SKM-1 treated with dmso at 0.1 percent for 144 hours (cell line): ENCODE measurements around the gene SLC45A3.

Source experiments
- DNase-seq: peaks from one replicate; lab custom pipeline; 2025; ENCODE audit not compliant: unreplicated experiment; lab: John Stamatoyannopoulos, UW

The SLC45A3 gene

GRCh38 chr1:205700865-205701401 lies 20.6 kb upstream of the SLC45A3 start:
- DNase-seq, result no peak

GRCh38 chr1:205699416-205699815 lies 19.1 kb upstream of the SLC45A3 start:
- no peak for DNase-seq

GRCh38 chr1:205698921-205699320 lies 18.6 kb upstream of the SLC45A3 start:
- no peak for DNase-seq

- no peak for DNase-seq
These were observed 13.2 kb upstream of the SLC45A3 start for GRCh38 chr1:205693421-205693991.

GRCh38 chr1:205692423-205692822 lies 12.1 kb upstream of the SLC45A3 start:
- DNase-seq, result no peak

- no peak for DNase-seq
These were observed 9.9 kb upstream of the SLC45A3 start for GRCh38 chr1:205690122-205690756.

- no peak for DNase-seq
These were observed 9.2 kb upstream of the SLC45A3 start for GRCh38 chr1:205689479-205689878.

- no peak for DNase-seq
These were observed 8.1 kb upstream of the SLC45A3 start for GRCh38 chr1:205688171-205689080.

GRCh38 chr1:205687242-205687641 lies 6.9 kb upstream of the SLC45A3 start:
- no peak for DNase-seq

- no peak for DNase-seq
These were observed 1.1 kb upstream of the SLC45A3 start for GRCh38 chr1:205681364-205681763.

GRCh38 chr1:205678286-205679111 lies 1.8 kb downstream of the SLC45A3 start:
- DNase-seq, result no peak

GRCh38 chr1:205677167-205677566 lies 3.1 kb downstream of the SLC45A3 start:
- DNase-seq, result no peak

GRCh38 chr1:205676597-205676996 lies 3.7 kb downstream of the SLC45A3 start:
- no peak for DNase-seq

- no peak for DNase-seq
These were observed 4.3 kb downstream of the SLC45A3 start for GRCh38 chr1:205676002-205676401.

GRCh38 chr1:205675247-205675646 lies 5.1 kb downstream of the SLC45A3 start:
- DNase-seq, result no peak

GRCh38 chr1:205672970-205673369 lies 7.3 kb downstream of the SLC45A3 start:
- DNase-seq, result no peak

- no peak for DNase-seq
These were observed 7.9 kb downstream of the SLC45A3 start for GRCh38 chr1:205672395-205672889.

GRCh38 chr1:205670611-205671430 lies 9.5 kb downstream of the SLC45A3 start:
- no peak for DNase-seq

- DNase-seq, result no peak
These were observed 10.2 kb downstream of the SLC45A3 start for GRCh38 chr1:205670150-205670446.
